ENCODE data around the gene TMEM187. TPM values are rescaled to one million over a fixed set of nuclear protein-coding genes. Genes with fewer than 3 reads are reported as not detected.
A peak's percentile ranks its signal among the peaks of the same experiment; 100 is the strongest.

Gene TMEM187
- total and polyA plus RNA-seq, 12 donors: 4.0 to 29.2 (median 12.9) TPM

- intact Hi-C loops (cut with DNase I): no loop called here
- H3K4me1 ChIP-seq (replicated peaks in 1 of 2): no peaks in the 10 kb centered on the region
- no peak for DNase-seq
- no peak overlapping the region for H3K4me3 ChIP-seq
- H3K36me3 ChIP-seq (replicated peaks in 1 of 2): peaks cover 0 to 85% of the 10 kb centered on the region in 2 donors
- H3K27ac ChIP-seq: no peak overlapping the region
- no peaks in the 10 kb centered on the region for H3K27me3 ChIP-seq
- TF ChIP-seq CTCF (IDR thresholded peaks at IDR 0.05) (no peak), POLR2A (IDR thresholded peaks at IDR 0.05) (no peak)
- no peaks in the 10 kb centered on the region for H3K9me3 ChIP-seq (replicated peaks in 1 of 3)
- 92 to 94% (median 93%) methylated on average over 7 to 16 of the region's 16 CpGs for whole genome bisulfite sequencing, 4 donors
Measured at GRCh38 chrX:153960077-153960476, 12.5 kb upstream of the TMEM187 start.

GRCh38 chrX:153960786-153961185 is 11.8 kb upstream of the TMEM187 start:
- intact Hi-C loops (cut with DNase I): no loop called here
- WGBS, 4 donors: 89 to 95% (median 93%) methylated on average over 12 to 22 of the region's 22 CpGs
- TF ChIP-seq CTCF (IDR thresholded peaks at IDR 0.05): no peak
- TF ChIP-seq POLR2A (IDR thresholded peaks at IDR 0.05): no peak

GRCh38 chrX:153961292-153961691 is 11.3 kb upstream of the TMEM187 start:
- no peak for DNase-seq
- Histone ChIP-seq H3K36me3 (replicated peaks in 1 of 2) (peaks cover 0 to 73% of the 10 kb centered on the region in 2 donors), H3K27me3 (no peaks in the 10 kb centered on the region), H3K4me3 (no peak overlapping the region), H3K9me3 (replicated peaks in 1 of 3) (no peaks in the 10 kb centered on the region), H3K4me1 (replicated peaks in 1 of 2) (peaks cover 2 to 8% of the 10 kb centered on the region in 2 donors), H3K27ac (no peak overlapping the region)
- TF ChIP-seq CTCF (IDR thresholded peaks at IDR 0.05) (no peak), POLR2A (IDR thresholded peaks at IDR 0.05) (no peak)
- intact Hi-C loops (cut with DNase I): no loop called here
- WGBS, 4 donors: 87 to 97% (median 93%) methylated on average over 6 to 11 of the region's 11 CpGs

More at GRCh38 chrX:153960786-153961185, 11.8 kb upstream of the TMEM187 start:
- DNase-seq: no peak
- Histone ChIP-seq H3K4me1 (replicated peaks in 1 of 2) (peaks cover 0 to 2% of the 10 kb centered on the region in 2 donors), H3K27me3 (no peaks in the 10 kb centered on the region), H3K9me3 (replicated peaks in 1 of 3) (no peaks in the 10 kb centered on the region), H3K36me3 (replicated peaks in 1 of 2) (peaks cover 0 to 78% of the 10 kb centered on the region in 2 donors), H3K27ac (no peak overlapping the region), H3K4me3 (no peak overlapping the region)

GRCh38 chrX:153963546-153963945 is 9.0 kb upstream of the TMEM187 start:
- Histone ChIP-seq H3K27me3 (no peaks in the 10 kb centered on the region), H3K4me1 (replicated peaks in 1 of 2) (peaks cover 12 to 30% of the 10 kb centered on the region in 2 donors), H3K27ac (no peak overlapping the region), H3K36me3 (replicated peaks in 1 of 2) (peaks cover 0 to 51% of the 10 kb centered on the region in 2 donors), H3K9me3 (replicated peaks in 1 of 3) (no peaks in the 10 kb centered on the region), H3K4me3 (no peak overlapping the region)
- intact Hi-C loops (cut with DNase I): no loop called here
- TF ChIP-seq POLR2A (IDR thresholded peaks at IDR 0.05) (no peak), CTCF (IDR thresholded peaks at IDR 0.05) (no peak)
- WGBS, 4 donors: 54 to 83% (median 71%) methylated on average over 11 to 12 of the region's 12 CpGs; no CpG with 5 or more reads in 1 of the 4 donors
- peak in 1 of 7 donors; percentile 42 for DNase-seq

Data from adrenal gland (tissue), 12 donors.